ENCODE measurements around the gene RFX3. TPM values are rescaled to one million over a fixed set of nuclear protein-coding genes. Genes with fewer than 3 reads are reported as not detected.

RFX3 gene
- total and polyA plus RNA-seq, 2 experiments from 2014 or later: 5.8 to 7.9 TPM

DNA sequence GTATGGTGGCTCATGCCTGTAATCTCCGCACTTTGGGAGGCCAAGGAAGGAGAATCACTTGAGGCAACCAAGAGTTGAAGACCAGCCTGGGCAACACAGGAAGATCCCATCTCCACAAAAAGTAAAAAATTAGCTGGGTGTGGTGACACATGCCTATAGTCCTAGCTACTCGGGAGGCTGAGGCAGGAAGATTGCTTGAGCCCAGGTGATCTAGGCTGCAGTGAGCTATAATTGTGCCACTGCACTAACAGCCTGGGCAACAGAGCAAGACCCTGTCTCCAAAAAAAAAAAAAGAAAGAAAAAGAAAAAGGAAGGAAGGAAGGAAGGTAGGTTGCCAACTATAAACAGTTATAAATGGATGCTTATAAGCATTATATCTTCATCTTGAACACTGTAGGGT is 51.0 kb downstream of the RFX3 start:
- H3K27ac ChIP-seq: no peak overlapping the region
- no peak overlapping the region for H2AFZ ChIP-seq
- H3K27me3 ChIP-seq: no peaks in the 10 kb centered on the region
- no peaks in the 10 kb centered on the region for H3K9me3 ChIP-seq (ENCODE audit: low read depth)
- no peak overlapping the region for H3K4me2 ChIP-seq
- H3K4me1 ChIP-seq (ENCODE audit: insufficient read depth): no peaks in the 10 kb centered on the region
- H3K9me2 ChIP-seq (replicated peaks; ENCODE audit: insufficient read depth): no peaks in the 10 kb centered on the region
- H3K79me2 ChIP-seq: no peaks in the 10 kb centered on the region
- TF ChIP-seq, protein P1, sequence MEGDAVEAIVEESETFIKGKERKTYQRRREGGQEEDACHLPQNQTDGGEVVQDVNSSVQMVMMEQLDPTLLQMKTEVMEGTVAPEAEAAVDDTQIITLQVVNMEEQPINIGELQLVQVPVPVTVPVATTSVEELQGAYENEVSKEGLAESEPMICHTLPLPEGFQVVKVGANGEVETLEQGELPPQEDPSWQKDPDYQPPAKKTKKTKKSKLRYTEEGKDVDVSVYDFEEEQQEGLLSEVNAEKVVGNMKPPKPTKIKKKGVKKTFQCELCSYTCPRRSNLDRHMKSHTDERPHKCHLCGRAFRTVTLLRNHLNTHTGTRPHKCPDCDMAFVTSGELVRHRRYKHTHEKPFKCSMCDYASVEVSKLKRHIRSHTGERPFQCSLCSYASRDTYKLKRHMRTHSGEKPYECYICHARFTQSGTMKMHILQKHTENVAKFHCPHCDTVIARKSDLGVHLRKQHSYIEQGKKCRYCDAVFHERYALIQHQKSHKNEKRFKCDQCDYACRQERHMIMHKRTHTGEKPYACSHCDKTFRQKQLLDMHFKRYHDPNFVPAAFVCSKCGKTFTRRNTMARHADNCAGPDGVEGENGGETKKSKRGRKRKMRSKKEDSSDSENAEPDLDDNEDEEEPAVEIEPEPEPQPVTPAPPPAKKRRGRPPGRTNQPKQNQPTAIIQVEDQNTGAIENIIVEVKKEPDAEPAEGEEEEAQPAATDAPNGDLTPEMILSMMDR (IDR thresholded peaks at IDR 0.05; ENCODE audit: poor library complexity): no peak
- TF ChIP-seq EZH2 (IDR thresholded peaks at IDR 0.05; ENCODE audit: borderline replicate concordance) (no peak), EZH2phosphoT487 (IDR thresholded peaks at IDR 0.05; ENCODE audit: low read depth, severe bottlenecking, unreplicated experiment) (no peak)
- WGBS (ENCODE audit: low lambda C conversion rate, missing lambda C conversion rate): 94% methylated on average over 2 of the region's 2 CpGs
- DNase-seq (ENCODE audit: low spot score): no peak
- H3K36me3 ChIP-seq (replicated peaks; ENCODE audit: insufficient read depth, low read depth): peaks cover 3% of the 10 kb centered on the region
- H3K4me3 ChIP-seq: no peak overlapping the region
- H4K20me1 ChIP-seq (ENCODE audit: insufficient read depth, poor library complexity, severe bottlenecking): no peaks in the 10 kb centered on the region

DNA sequence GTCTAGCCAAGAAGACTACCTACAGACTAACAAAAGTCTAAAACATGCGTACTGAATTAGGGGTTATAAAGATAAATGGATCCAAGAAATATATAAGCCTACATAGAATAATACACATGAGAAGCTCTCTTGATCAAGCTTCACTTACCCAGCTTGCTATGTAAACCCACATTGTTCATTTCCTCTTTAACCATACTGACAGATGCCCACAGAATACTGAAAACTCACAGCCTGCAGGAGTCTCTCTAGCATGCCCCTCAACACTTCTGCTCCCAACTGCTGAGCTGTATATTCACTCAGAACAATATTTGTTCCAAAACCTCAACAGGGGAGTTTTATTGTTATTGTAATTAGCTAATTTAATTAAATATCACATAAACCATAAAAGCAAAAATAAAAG is 52.4 kb downstream of the RFX3 start:
- Histone ChIP-seq H3K27ac (no peak overlapping the region), H3K79me2 (no peaks in the 10 kb centered on the region), H3K4me1 (ENCODE audit: insufficient read depth) (no peaks in the 10 kb centered on the region), H3K4me2 (no peak overlapping the region), H2AFZ (no peak overlapping the region), H3K9me2 (replicated peaks; ENCODE audit: insufficient read depth) (no peaks in the 10 kb centered on the region), H3K36me3 (replicated peaks; ENCODE audit: insufficient read depth, low read depth) (peaks cover 3% of the 10 kb centered on the region), H4K20me1 (ENCODE audit: insufficient read depth, poor library complexity, severe bottlenecking) (no peaks in the 10 kb centered on the region), H3K27me3 (no peaks in the 10 kb centered on the region), H3K4me3 (no peak overlapping the region), H3K9me3 (ENCODE audit: low read depth) (no peaks in the 10 kb centered on the region)
- TF ChIP-seq EZH2 (IDR thresholded peaks at IDR 0.05; ENCODE audit: borderline replicate concordance) (no peak), EZH2phosphoT487 (IDR thresholded peaks at IDR 0.05; ENCODE audit: low read depth, severe bottlenecking, unreplicated experiment) (no peak)
- TF ChIP-seq, protein P1 (IDR thresholded peaks at IDR 0.05; ENCODE audit: poor library complexity): no peak
- no peak for DNase-seq (ENCODE audit: low spot score)
- WGBS (ENCODE audit: low lambda C conversion rate, missing lambda C conversion rate): 95% methylated on average over 1 of the region's 1 CpG

DNA sequence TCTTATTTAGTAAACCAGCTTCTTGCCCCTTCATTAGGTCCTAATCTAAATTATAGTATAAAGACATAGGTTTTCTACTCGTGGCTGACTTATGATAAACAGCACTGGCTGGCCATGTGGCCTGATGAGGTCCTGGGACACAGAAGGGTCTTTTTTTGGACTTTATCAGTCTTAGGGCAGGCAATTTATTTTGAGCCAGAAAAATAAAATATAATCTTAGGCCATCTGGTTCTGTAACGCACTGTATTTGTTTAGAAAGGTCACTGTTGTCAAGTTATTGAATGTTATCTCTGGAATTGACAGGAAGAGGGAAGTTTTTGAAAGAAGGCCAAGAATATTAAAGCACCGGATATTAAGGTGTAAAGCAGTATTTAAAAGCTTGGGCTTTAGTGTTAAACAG is 53.9 kb downstream of the RFX3 start:
- Histone ChIP-seq H3K9me3 (ENCODE audit: low read depth) (no peaks in the 10 kb centered on the region), H2AFZ (no peak overlapping the region), H3K4me2 (no peak overlapping the region), H3K9me2 (replicated peaks; ENCODE audit: insufficient read depth) (no peaks in the 10 kb centered on the region), H3K79me2 (peaks cover under 1% of the 10 kb centered on the region), H3K27me3 (no peaks in the 10 kb centered on the region), H3K4me3 (no peak overlapping the region), H3K27ac (no peak overlapping the region), H3K4me1 (ENCODE audit: insufficient read depth) (no peaks in the 10 kb centered on the region), H3K36me3 (replicated peaks; ENCODE audit: insufficient read depth, low read depth) (no peaks in the 10 kb centered on the region), H4K20me1 (ENCODE audit: insufficient read depth, poor library complexity, severe bottlenecking) (no peaks in the 10 kb centered on the region)
- TF ChIP-seq EZH2 (IDR thresholded peaks at IDR 0.05; ENCODE audit: borderline replicate concordance): no peak
- TF ChIP-seq, protein P1 (IDR thresholded peaks at IDR 0.05; ENCODE audit: poor library complexity): no peak
- no peak for TF ChIP-seq EZH2phosphoT487 (IDR thresholded peaks at IDR 0.05; ENCODE audit: low read depth, severe bottlenecking, unreplicated experiment)
- 66% methylated on average over 3 of the region's 3 CpGs for WGBS (ENCODE audit: low lambda C conversion rate, missing lambda C conversion rate)
- DNase-seq (ENCODE audit: low spot score): no peak
